Activated CD4-positive, alpha-beta T cell treated with anti-CD3 and anti-CD28 coated beads, Interleukin-2, amount 50 U/mL, for 16 hours (primary cell): ENCODE results near the gene RNF175.
"Not testable (repeated sequence)": the region's sequence is repeated elsewhere in the genome, so short reads cannot be mapped to it uniquely, and the experiment has no call there.

Experiments
- DNase-seq: peaks from one replicate; pipeline ENCODE4 v3.0.0-alpha.2; 2020

The RNF175 gene

GRCh38 chr4:153669838-153670237 is 90.0 kb downstream of the RNF175 start:
- no peak for DNase-seq

- DNase-seq, result no peak
Measured at GRCh38 chr4:153668647-153669046, 91.2 kb downstream of the RNF175 start.

- DNase-seq, result not testable (repeated sequence)
Measured at GRCh38 chr4:153666505-153666904, 93.3 kb downstream of the RNF175 start.

GRCh38 chr4:153663667-153664066 is 96.2 kb downstream of the RNF175 start:
- no peak for DNase-seq

- no peak for DNase-seq
Measured at GRCh38 chr4:153661908-153662307, 97.9 kb downstream of the RNF175 start.

GRCh38 chr4:153661215-153661822 is 98.5 kb downstream of the RNF175 start:
- no peak for DNase-seq
